Measurements from ENCODE around the gene TM2D3.

Gene TM2D3

DNA sequence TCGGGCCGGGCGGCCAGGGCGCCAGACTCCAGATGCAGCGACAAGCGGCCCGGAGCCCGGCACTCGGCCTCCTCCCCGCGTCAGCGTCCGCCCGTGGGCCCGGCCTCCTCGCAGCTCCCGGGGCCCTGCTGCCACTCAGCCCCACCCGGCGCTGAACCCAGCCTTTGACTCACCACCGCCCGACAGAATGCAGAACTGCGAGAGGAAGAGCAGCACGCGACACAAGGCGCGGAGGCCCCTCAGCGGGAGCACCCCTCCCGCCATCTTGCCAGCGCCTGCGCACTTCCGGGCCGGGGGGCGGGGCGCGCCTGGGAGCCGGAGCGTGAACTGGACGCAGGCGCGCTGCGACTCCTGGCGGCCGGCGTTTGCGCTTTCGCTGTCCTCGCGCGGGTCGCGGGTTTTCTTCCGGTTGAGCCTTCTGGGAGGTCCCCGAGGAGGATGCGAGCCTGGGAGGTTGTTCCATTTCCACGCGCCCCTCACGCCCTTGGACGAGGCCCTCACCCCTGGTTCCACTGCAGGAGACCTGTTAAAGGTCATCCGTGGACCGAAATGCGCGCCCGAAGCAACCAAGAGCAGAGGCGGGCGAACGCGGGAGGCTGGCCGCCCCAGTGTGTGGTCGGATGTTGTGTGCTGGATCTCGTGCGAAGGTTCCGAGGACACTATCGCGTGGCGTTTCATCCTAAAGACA lies at the start of gene TM2D3:
Gene TM2D3 (minus strand): TSS at position 284 of the 688 bp plus-strand sequence. CDS start 20 bp downstream, at position 264.
- peak; percentile 20 to 94 (median 82) for DNase-seq

GRCh38 chr15:101698314-101698713 lies 46.1 kb upstream of the TM2D3 start:
- DNase-seq = no peak

DNA sequence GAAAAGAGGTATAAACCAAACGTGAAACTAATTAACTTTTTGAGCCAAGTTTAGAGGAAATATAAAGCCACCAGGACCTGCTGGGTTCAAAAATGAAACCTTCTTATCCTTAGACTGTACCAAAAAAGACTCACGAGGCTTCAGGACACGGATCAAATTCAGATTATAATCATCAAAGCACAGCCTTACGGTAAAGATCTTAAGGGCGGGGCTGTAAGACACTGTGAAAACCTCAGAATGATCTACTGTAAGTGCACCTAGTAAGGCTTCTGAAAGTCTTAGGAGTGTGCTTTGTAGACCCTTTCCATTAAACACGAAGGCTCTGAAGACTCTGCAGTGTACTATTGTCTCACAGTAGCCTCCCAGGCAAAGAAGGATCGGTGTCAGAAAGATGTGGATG lies 45.3 kb upstream of the TM2D3 start:
- no peak for DNase-seq

DNA sequence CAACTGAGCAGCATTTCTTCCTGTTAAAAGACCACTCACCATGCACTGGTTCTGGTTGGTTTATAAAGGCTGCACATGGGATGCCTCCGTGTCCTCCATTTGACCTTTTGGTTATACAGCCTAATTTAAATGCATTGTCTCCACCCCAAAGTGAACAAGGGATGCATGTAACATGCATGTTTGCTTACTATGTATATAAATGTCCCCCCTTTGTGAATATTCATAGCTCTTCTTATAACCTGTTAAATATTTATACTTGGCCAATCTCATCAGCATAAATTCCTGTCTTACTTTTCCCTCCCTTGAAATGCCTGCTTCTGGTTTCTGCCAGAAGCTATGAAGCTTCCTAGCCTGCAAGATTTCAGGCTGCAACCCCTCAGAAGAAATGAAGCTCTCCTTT lies 44.6 kb upstream of the TM2D3 start:
- no peak for DNase-seq

DNA sequence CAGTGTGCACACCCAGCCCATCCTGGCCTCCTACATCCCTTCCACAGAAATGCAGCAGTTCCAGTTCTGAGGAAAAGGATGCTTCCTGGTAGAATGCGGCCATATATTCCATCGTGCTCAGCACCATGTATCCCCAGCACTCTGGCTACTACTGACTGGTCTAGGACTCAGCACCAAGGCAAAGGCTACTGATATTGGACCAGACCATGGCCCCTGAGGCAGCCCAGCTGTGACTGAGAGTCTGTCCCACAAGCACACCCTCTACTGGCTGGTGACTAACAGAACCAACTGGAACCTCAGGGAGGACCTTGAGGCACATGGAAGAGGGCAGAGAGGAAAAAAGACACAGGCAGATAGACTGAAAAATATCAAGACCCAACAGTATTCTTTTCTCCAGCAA lies 42.1 kb upstream of the TM2D3 start:
- no peak for DNase-seq

- no peak for DNase-seq
Observed at GRCh38 chr15:101692801-101693598, 40.8 kb upstream of the TM2D3 start.

DNA sequence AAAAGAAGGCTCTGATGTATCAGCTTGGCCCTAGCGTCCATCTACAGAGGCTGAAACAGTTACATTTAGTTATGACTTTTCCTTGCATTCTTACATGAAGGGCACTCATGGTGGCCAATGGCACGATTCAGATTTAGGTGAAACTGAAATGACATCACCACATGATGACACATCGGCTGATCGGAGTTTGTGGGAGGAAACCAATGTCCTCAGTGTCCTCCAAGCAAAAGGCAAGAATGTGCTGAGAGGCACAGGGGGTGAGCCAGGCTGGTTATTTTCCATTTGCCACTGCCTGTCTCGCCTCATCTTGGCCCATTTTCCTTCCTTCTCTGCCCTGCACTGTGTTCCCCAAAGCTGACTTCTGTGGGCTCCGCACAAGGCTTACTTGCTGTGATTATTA lies 37.7 kb upstream of the TM2D3 start:
- no peak for DNase-seq

GRCh38 chr15:101686718-101687117 lies 34.5 kb upstream of the TM2D3 start:
- DNase-seq = no peak

DNA sequence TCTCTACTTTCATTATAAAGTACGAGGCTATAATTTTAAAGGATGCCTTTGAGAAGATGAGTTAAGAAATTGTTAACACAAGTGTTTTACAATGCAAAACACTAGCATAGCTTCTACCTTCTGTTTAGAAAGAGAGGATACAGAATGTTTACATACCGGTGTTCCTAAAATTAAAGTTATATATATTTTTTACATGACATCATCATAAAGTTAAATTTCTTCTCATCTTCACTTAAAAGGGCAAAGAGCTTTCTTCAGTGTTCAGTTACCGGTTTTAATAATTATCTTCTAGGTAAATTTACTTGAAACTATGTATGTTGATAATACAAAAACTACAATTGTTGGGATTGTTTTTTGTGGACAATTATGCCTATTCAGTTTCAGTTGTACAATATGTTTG lies 32.7 kb upstream of the TM2D3 start:
- no peak for DNase-seq

GRCh38 chr15:101684384-101684783 lies 32.2 kb upstream of the TM2D3 start:
- DNase-seq = no peak

GRCh38 chr15:101679806-101680205 lies 27.6 kb upstream of the TM2D3 start:
- no peak for DNase-seq

DNA sequence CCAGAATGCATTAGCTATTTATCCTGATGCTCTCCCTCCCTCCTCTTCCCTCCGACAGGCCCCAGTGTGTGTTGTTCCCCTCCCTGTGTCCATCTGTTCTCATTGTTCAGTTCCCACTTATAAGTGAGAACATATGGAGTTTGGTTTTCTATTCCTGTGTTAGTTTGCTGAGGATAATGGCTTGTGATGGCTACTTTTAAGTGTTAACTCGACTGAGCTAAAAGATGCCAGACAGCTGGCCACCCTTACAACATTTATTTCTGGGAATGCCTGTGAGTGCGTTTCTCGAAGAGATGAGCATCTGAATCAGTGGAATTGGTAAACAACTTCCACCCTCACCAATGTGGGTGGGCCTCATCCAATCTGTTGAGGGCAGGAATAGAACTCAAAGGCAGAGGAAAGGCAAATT lies 24.7 kb upstream of the TM2D3 start:
- DNase-seq = peak in 14 of 56 donors; percentile 17 to 69 (median 30)

DNA sequence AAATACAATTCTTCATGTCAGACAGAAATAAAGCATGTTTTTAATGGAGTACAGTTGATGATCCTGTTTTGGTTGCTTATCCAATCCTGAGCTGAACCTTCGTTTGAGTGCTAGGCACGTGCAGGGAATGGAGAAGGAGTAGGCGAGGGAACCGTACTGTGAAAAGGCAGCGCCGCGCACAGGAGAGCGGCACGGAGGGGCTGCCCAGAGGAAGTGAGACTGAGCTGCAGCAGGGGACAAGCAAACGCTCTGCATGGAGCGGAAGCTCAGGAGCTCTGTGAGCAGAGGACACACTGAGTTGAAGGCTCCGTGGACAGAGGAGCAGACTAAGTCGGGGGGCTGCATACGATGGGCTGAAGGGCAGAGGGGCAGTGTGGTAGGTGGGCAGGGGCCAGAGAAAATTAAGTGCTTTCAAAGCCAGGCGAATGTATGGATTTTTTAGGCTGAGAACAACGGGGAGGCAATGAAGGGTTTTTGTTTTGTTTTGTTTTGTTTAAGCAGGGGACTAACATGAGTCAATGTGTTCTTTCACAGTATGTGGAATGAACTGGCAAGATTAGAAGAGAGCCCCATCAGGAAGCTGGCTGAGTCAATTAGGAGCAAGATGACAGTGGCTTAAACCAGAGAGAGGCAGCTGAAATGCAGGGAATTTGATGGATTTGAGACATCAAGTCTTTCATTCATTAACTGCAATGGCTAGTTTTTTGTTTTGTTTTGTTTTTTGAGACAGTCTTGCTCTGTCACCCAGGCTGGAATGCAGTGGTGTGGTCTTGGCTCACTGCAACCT lies 23.8 kb upstream of the TM2D3 start:
- DNase-seq = peak in 18 of 56 donors; percentile 6 to 61 (median 23)

GRCh38 chr15:101675015-101675414 lies 22.8 kb upstream of the TM2D3 start:
- no peak for DNase-seq

- DNase-seq = no peak
Observed at GRCh38 chr15:101672298-101672697, 20.1 kb upstream of the TM2D3 start.

- no peak for DNase-seq
Observed at GRCh38 chr15:101669744-101670143, 17.6 kb upstream of the TM2D3 start.

DNA sequence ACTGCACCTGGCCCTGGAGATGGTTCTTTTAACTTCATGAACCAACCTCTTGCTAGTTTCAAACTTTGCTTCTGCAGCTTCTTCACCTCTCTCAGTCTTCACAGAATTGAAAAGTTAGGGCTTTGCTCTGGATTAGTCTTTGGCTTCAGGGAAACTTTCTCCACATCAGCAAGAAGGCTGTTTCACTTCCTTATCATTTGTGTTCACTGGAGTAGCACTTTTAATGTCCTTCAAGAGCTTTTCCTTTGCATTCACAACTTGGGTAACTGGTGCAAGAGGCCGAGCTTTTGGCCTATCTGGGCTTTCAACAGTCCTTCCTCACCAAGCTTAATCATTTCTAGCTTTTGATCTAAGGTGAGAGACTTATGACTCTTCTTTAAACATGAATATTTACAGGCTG lies 15.7 kb upstream of the TM2D3 start:
- no peak for DNase-seq

GRCh38 chr15:101664303-101664913 lies 12.2 kb upstream of the TM2D3 start:
- DNase-seq = peak in 4 of 56 donors; percentile 13 to 21 (median 19)

- DNase-seq = no peak
Observed at GRCh38 chr15:101662203-101662602, 10.0 kb upstream of the TM2D3 start.

GRCh38 chr15:101660005-101660404 lies 7.8 kb upstream of the TM2D3 start:
- DNase-seq = no peak

DNA sequence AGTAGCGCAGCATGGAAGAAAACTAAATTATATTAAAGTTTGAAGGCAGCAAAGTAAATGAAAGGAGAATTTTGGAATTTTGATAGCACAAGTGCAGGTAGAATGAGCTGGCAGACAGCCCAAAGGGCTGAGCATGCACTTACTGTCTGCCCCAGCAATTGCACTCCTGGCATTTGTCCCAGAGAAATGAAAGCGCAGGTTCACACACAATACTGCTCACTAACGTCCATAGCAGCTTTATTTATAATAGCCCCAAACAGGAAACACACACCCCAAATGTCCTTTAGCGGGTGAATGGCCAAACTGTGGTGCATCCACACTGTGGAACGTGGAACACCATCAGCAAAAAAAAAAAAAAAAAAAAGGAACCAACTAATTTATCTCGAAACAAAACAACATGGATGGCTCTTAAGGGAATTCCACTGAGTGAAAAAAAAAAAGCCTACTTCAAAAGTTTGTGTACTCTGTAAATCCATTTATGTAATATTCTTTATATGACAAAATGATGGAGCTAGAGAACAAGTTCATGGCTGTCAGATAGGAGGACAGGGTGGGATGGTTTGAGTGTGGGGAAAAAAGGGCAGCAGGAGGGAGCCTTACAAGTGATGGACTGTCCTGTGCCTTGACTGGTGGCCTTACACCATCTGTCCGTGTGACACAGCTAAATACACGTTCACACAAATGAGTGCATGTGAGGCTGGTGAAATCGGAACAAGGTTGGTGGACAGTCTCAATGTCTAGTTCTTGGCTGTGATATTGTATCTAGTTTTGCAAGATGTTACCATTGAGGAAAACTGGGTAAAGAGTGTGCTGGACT lies 6.0 kb upstream of the TM2D3 start:
- DNase-seq = peak in 2 of 56 donors; percentile 14
